ENCODE data around the gene BDKRB2. TPM values are rescaled to one million over a fixed set of nuclear protein-coding genes. Genes with fewer than 3 reads are reported as not detected.
A peak's percentile ranks its signal among the peaks of the same experiment; 100 is the strongest.

BDKRB2 gene
- total RNA-seq, 1 donor from 2014 or later = 0.49 TPM

GRCh38 chr14:96168581-96168980 is 36.1 kb upstream of the BDKRB2 start:
- Histone ChIP-seq H3K4me1 (no peaks in the 10 kb centered on the region), H3K4me3 (no peak overlapping the region), H3K9me3 (replicated peaks) (no peaks in the 10 kb centered on the region), H3K27me3 (ENCODE audit: low read depth) (peaks cover 79% of the 10 kb centered on the region), H3K27ac (replicated peaks) (no peak overlapping the region), H3K36me3 (no peaks in the 10 kb centered on the region)
- TF ChIP-seq CTCF (IDR thresholded peaks at IDR 0.05; ENCODE audit: borderline replicate concordance) = no peak
- intact Hi-C loops (cut with micrococcal nuclease) = no loop called here
- no peak for DNase-seq

GRCh38 chr14:96170961-96171592 is 33.6 kb upstream of the BDKRB2 start:
- Histone ChIP-seq H3K4me1 (no peaks in the 10 kb centered on the region), H3K27ac (replicated peaks) (no peak overlapping the region), H3K27me3 (ENCODE audit: low read depth) (peaks cover 97% of the 10 kb centered on the region), H3K9me3 (replicated peaks) (no peaks in the 10 kb centered on the region), H3K4me3 (no peak overlapping the region), H3K36me3 (no peaks in the 10 kb centered on the region)
- intact Hi-C loops (cut with micrococcal nuclease) = no loop called here
- DNase-seq = no peak
- TF ChIP-seq CTCF (IDR thresholded peaks at IDR 0.05; ENCODE audit: borderline replicate concordance) = no peak

- Histone ChIP-seq H3K27me3 (ENCODE audit: low read depth) (peaks cover 92% of the 10 kb centered on the region), H3K4me1 (peaks cover 19% of the 10 kb centered on the region), H3K9me3 (replicated peaks) (no peaks in the 10 kb centered on the region), H3K4me3 (no peak overlapping the region), H3K27ac (replicated peaks) (no peak overlapping the region), H3K36me3 (no peaks in the 10 kb centered on the region)
- DNase-seq = no peak
- no peak for TF ChIP-seq CTCF (IDR thresholded peaks at IDR 0.05; ENCODE audit: borderline replicate concordance)
- intact Hi-C loops (cut with micrococcal nuclease) = no loop called here
Observed at GRCh38 chr14:96173636-96174475, 30.8 kb upstream of the BDKRB2 start.

- Histone ChIP-seq H3K4me3 (no peak overlapping the region), H3K4me1 (peaks cover 19% of the 10 kb centered on the region), H3K27ac (replicated peaks) (no peak overlapping the region), H3K27me3 (ENCODE audit: low read depth) (peaks cover 79% of the 10 kb centered on the region), H3K9me3 (replicated peaks) (no peaks in the 10 kb centered on the region), H3K36me3 (no peaks in the 10 kb centered on the region)
- TF ChIP-seq CTCF (IDR thresholded peaks at IDR 0.05; ENCODE audit: borderline replicate concordance) = no peak
- intact Hi-C loops (cut with micrococcal nuclease) = no loop called here
- DNase-seq = no peak
Observed at GRCh38 chr14:96176275-96176674, 28.4 kb upstream of the BDKRB2 start.

DNA sequence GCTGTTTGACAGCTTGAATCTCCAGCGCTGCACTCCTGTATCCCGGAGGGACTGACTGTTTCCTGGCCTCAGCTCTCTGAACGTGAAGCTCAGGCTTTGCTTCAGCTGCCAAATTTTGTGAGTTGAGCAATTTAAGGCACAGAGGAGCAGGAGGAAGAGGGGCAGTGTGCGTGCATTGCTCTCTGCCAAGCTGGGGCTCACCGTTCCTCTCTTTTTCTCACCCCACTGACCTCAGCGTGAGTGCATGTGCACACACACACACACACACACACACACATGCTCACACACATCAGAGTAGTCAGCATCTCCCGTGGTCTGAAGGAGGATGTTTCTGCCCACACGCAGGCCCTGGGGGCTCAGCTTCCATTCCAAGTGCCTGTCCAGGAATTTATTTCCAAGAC is 27.8 kb upstream of the BDKRB2 start:
- peak; percentile 19 for DNase-seq
- no peak for TF ChIP-seq CTCF (IDR thresholded peaks at IDR 0.05; ENCODE audit: borderline replicate concordance)
- peaks cover 79% of the 10 kb centered on the region for H3K27me3 ChIP-seq (ENCODE audit: low read depth)
- H3K27ac ChIP-seq (replicated peaks) = no peak overlapping the region
- H3K4me1 ChIP-seq = peaks cover 19% of the 10 kb centered on the region
- no peak overlapping the region for H3K4me3 ChIP-seq
- intact Hi-C loops (cut with micrococcal nuclease) = no loop called here
- no peaks in the 10 kb centered on the region for H3K36me3 ChIP-seq
- no peaks in the 10 kb centered on the region for H3K9me3 ChIP-seq (replicated peaks)

Data from left ventricle myocardium inferior (tissue), 1 donor.